ENCODE data around the gene S1PR3. TPM values are rescaled to one million over a fixed set of nuclear protein-coding genes. Genes with fewer than 3 reads are reported as not detected.

S1PR3 gene
- total RNA-seq, 4 donors from 2014 or later = 5.6 to 8.1 (median 6.0) TPM

GRCh38 chr9:88959727-88960469, 31.4 kb upstream of the S1PR3 start:
- no peak for DNase-seq
- no peaks in the 10 kb centered on the region for H3K36me3 ChIP-seq
- WGBS, 2 donors = 75 to 87% methylated on average over 5 of the region's 5 CpGs
- H3K9me3 ChIP-seq = no peaks in the 10 kb centered on the region
- no peak for TF ChIP-seq POLR2A (IDR thresholded peaks at IDR 0.05)
- no peak for TF ChIP-seq CTCF (IDR thresholded peaks at IDR 0.05)
- H3K27me3 ChIP-seq = no peaks in the 10 kb centered on the region
- no peak overlapping the region for H3K27ac ChIP-seq
- intact Hi-C loops (cut with DNase I) = no loop called here
- no peaks in the 10 kb centered on the region for H3K4me1 ChIP-seq
- H3K4me3 ChIP-seq (replicated peaks in 1 of 3) = no peak overlapping the region

GRCh38 chr9:88960632-88961031, 30.6 kb upstream of the S1PR3 start:
- H3K36me3 ChIP-seq = no peaks in the 10 kb centered on the region
- DNase-seq = no peak
- no peaks in the 10 kb centered on the region for H3K27me3 ChIP-seq
- WGBS, 2 donors = 93% methylated on average over 3 of the region's 3 CpGs
- intact Hi-C loops (cut with DNase I) = no loop called here
- H3K4me1 ChIP-seq = no peaks in the 10 kb centered on the region
- TF ChIP-seq POLR2A (IDR thresholded peaks at IDR 0.05) = no peak
- TF ChIP-seq CTCF (IDR thresholded peaks at IDR 0.05) = no peak
- H3K9me3 ChIP-seq = no peaks in the 10 kb centered on the region
- H3K27ac ChIP-seq = no peak overlapping the region
- H3K4me3 ChIP-seq (replicated peaks in 1 of 3) = no peak overlapping the region

- Histone ChIP-seq H3K9me3 (no peaks in the 10 kb centered on the region), H3K4me1 (no peaks in the 10 kb centered on the region), H3K27ac (no peak overlapping the region), H3K4me3 (replicated peaks in 1 of 3) (no peak overlapping the region), H3K36me3 (no peaks in the 10 kb centered on the region), H3K27me3 (no peaks in the 10 kb centered on the region)
- 90 to 94% methylated on average over 8 of the region's 8 CpGs for WGBS, 2 donors
- intact Hi-C loops (cut with DNase I) = no loop called here
- TF ChIP-seq POLR2A (IDR thresholded peaks at IDR 0.05) (no peak), CTCF (IDR thresholded peaks at IDR 0.05) (no peak)
- DNase-seq = no peak
Measured at GRCh38 chr9:88965473-88965872, 25.8 kb upstream of the S1PR3 start.

GRCh38 chr9:88966894-88967676, 24.2 kb upstream of the S1PR3 start:
- Histone ChIP-seq H3K4me1 (no peaks in the 10 kb centered on the region), H3K27me3 (no peaks in the 10 kb centered on the region), H3K27ac (no peak overlapping the region), H3K4me3 (replicated peaks in 1 of 3) (no peak overlapping the region), H3K36me3 (no peaks in the 10 kb centered on the region), H3K9me3 (no peaks in the 10 kb centered on the region)
- no peak for DNase-seq
- intact Hi-C loops (cut with DNase I) = no loop called here
- TF ChIP-seq POLR2A (IDR thresholded peaks at IDR 0.05) = no peak
- no peak for TF ChIP-seq CTCF (IDR thresholded peaks at IDR 0.05)
- 82 to 91% methylated on average over 9 to 10 of the region's 10 CpGs for WGBS, 2 donors

- intact Hi-C loops (cut with DNase I) = no loop called here
- Histone ChIP-seq H3K27ac (no peak overlapping the region), H3K9me3 (no peaks in the 10 kb centered on the region), H3K27me3 (no peaks in the 10 kb centered on the region), H3K4me1 (no peaks in the 10 kb centered on the region), H3K4me3 (replicated peaks in 1 of 3) (no peak overlapping the region), H3K36me3 (no peaks in the 10 kb centered on the region)
- 83% methylated on average over 4 of the region's 4 CpGs for WGBS, 2 donors
- DNase-seq = no peak
- TF ChIP-seq CTCF (IDR thresholded peaks at IDR 0.05) (no peak), POLR2A (IDR thresholded peaks at IDR 0.05) (no peak)
Measured at GRCh38 chr9:88968799-88969198, 22.5 kb upstream of the S1PR3 start.

All from thyroid gland (tissue), 4 donors.